Frontal cortex (tissue), 4 donors: Measurements from ENCODE around the gene RER1. TPM values are rescaled to one million over a fixed set of nuclear protein-coding genes. Genes with fewer than 3 reads are reported as not detected.

ENCODE experiments used
- DNase-seq, 2 donors: peaks; one replicate each; pipeline ENCODE4 v3.0.0; 2012; ENCODE audit warnings: low spot score in 2 of 2
- FAIRE-seq: peaks from 2 replicates; lab custom pipeline; 2012; peaks lifted over from hg19 to GRCh38; lab: Jason Lieb, UNC
- total RNA-seq: library from RNA; depleted of rRNA; stranded (reverse); fragments of >200 nt; gene quantifications from one replicate; pipeline ENCODE4 v1.2.3, GENCODE V29; 2014
- donor health status: control.
- donor health status: control.
- donor health status: control.

The RER1 gene
- total RNA-seq, 1 donor from 2014 or later: 29.8 TPM

GRCh38 chr1:2374252-2375155, 17.1 kb upstream of the RER1 start:
- FAIRE-seq: no peak
- no peak for DNase-seq

- FAIRE-seq: no peak
These were observed 16.3 kb upstream of the RER1 start for GRCh38 chr1:2375246-2375922.

GRCh38 chr1:2375923-2376260, 15.7 kb upstream of the RER1 start:
- no peak for DNase-seq
- no peak for FAIRE-seq

More at GRCh38 chr1:2375246-2375922, 16.3 kb upstream of the RER1 start:
- DNase-seq: no peak

GRCh38 chr1:2376261-2376741, 15.3 kb upstream of the RER1 start:
- no peak for DNase-seq
- FAIRE-seq: no peak

GRCh38 chr1:2376931-2377672, 14.5 kb upstream of the RER1 start:
- DNase-seq (no peak), FAIRE-seq (no peak)

- DNase-seq (no peak), FAIRE-seq (no peak)
These were observed 13.7 kb upstream of the RER1 start for GRCh38 chr1:2377751-2378440.

- DNase-seq (no peak), FAIRE-seq (no peak)
These were observed 13.2 kb upstream of the RER1 start for GRCh38 chr1:2378441-2378851.

- DNase-seq (no peak), FAIRE-seq (no peak)
These were observed 12.5 kb upstream of the RER1 start for GRCh38 chr1:2378956-2379732.

GRCh38 chr1:2379733-2380404, 11.8 kb upstream of the RER1 start:
- FAIRE-seq (no peak), DNase-seq (no peak)

- DNase-seq (no peak), FAIRE-seq (no peak)
These were observed 10.6 kb upstream of the RER1 start for GRCh38 chr1:2380816-2381591.

- DNase-seq: peak; percentile 89 to 97
- no peak for FAIRE-seq
These were observed 9.7 kb upstream of the RER1 start for GRCh38 chr1:2381741-2382620.

- DNase-seq (no peak), FAIRE-seq (no peak)
These were observed 8.8 kb upstream of the RER1 start for GRCh38 chr1:2382621-2383361.

- DNase-seq (no peak), FAIRE-seq (no peak)
These were observed 8.1 kb upstream of the RER1 start for GRCh38 chr1:2383576-2383975.

- FAIRE-seq: no peak
- no peak for DNase-seq
These were observed 7.3 kb upstream of the RER1 start for GRCh38 chr1:2384130-2384860.

GRCh38 chr1:2384941-2385481, 6.6 kb upstream of the RER1 start:
- FAIRE-seq (no peak), DNase-seq (peak in 1 of 2 donors; percentile 63)
